ENCODE data around the gene EDA.

DNA sequence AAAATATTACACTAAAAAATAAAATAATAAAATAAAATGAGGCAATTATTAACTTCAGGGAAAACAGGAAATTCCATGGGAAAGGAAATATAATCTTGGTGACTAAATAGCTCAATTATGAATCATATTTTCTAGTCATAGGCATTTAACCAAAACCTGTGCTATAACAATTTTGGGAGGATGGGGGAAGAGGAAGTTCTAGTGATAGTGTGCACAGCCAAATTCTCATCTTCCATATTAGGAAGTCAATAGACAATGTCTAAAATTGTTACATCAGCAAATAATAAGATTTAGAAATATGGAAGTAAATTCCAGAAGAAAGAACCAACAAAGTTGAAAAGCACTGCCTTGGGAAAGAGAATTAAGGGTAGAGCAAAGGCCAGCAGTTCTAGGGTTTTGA is 431.1 kb downstream of the EDA start:
- TF ChIP-seq, protein P1, sequence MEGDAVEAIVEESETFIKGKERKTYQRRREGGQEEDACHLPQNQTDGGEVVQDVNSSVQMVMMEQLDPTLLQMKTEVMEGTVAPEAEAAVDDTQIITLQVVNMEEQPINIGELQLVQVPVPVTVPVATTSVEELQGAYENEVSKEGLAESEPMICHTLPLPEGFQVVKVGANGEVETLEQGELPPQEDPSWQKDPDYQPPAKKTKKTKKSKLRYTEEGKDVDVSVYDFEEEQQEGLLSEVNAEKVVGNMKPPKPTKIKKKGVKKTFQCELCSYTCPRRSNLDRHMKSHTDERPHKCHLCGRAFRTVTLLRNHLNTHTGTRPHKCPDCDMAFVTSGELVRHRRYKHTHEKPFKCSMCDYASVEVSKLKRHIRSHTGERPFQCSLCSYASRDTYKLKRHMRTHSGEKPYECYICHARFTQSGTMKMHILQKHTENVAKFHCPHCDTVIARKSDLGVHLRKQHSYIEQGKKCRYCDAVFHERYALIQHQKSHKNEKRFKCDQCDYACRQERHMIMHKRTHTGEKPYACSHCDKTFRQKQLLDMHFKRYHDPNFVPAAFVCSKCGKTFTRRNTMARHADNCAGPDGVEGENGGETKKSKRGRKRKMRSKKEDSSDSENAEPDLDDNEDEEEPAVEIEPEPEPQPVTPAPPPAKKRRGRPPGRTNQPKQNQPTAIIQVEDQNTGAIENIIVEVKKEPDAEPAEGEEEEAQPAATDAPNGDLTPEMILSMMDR (IDR thresholded peaks at IDR 0.05): no peak
- TF ChIP-seq EZH2 (IDR thresholded peaks at IDR 0.05): no peak
